ENCODE data around the gene PHGDH. TPM values are rescaled to one million over a fixed set of nuclear protein-coding genes. Genes with fewer than 3 reads are reported as not detected.

The PHGDH gene
- total RNA-seq, 2 donors from 2014 or later: 6.3 to 11.6 TPM

DNA sequence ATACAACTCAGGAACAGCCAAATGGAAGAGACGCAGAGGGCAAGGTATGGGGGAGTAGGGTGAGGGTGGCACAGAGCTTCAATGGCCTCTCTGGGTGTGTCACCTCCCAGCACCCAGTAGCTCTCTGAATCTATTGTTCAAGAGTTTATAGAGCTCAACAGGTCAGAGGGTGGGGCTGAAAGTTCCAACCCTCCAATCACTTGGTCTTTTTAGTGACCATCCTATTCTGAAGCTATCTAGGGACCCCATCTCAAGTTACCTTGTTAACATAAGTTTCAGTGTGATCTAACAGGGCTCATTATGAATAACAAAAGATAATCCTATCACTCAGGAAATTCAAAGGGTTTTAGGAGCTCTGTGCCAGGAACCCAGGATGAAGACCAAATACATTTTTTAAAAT lies 32.5 kb upstream of the PHGDH start:
- H3K27me3 ChIP-seq: no peaks in the 10 kb centered on the region
- H3K27ac ChIP-seq: no peak overlapping the region
- no peaks in the 10 kb centered on the region for H3K9me3 ChIP-seq
- H3K36me3 ChIP-seq: no peaks in the 10 kb centered on the region
- intact Hi-C loops (cut with DNase I): loop anchor here (5.0 kb wide), 1 partner anchor 67 kb away; no protein-coding TSS in a partner anchor
- no peak overlapping the region for H3K9ac ChIP-seq (ENCODE audit: low read depth in 2 of 2, low read length in 2 of 2)
- TF ChIP-seq, protein P1, sequence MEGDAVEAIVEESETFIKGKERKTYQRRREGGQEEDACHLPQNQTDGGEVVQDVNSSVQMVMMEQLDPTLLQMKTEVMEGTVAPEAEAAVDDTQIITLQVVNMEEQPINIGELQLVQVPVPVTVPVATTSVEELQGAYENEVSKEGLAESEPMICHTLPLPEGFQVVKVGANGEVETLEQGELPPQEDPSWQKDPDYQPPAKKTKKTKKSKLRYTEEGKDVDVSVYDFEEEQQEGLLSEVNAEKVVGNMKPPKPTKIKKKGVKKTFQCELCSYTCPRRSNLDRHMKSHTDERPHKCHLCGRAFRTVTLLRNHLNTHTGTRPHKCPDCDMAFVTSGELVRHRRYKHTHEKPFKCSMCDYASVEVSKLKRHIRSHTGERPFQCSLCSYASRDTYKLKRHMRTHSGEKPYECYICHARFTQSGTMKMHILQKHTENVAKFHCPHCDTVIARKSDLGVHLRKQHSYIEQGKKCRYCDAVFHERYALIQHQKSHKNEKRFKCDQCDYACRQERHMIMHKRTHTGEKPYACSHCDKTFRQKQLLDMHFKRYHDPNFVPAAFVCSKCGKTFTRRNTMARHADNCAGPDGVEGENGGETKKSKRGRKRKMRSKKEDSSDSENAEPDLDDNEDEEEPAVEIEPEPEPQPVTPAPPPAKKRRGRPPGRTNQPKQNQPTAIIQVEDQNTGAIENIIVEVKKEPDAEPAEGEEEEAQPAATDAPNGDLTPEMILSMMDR (IDR thresholded peaks at IDR 0.05): no peak
- H3K4me1 ChIP-seq: no peaks in the 10 kb centered on the region
- no peak overlapping the region for H3K4me3 ChIP-seq
- no peak for DNase-seq

DNA sequence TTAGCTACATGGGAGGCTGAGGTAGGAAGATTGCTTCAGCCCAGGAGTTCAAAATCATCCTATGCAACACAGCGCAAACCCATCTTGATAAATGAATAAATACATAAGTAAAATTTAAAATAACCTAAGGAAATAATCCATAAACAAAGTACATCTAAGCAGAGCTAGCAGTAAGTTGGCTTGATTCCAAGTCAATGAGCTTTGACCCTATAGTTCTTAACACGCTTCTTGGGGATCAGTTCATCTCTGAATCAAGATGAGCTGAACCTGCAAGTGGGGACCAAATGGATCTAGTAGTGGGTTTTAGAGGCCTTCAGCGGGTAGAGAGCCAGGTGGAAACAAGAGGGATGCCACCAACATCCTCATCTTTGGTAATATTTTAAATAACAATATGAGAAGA lies 31.5 kb upstream of the PHGDH start:
- Histone ChIP-seq H3K9me3 (no peaks in the 10 kb centered on the region), H3K27ac (no peak overlapping the region), H3K36me3 (no peaks in the 10 kb centered on the region), H3K27me3 (no peaks in the 10 kb centered on the region), H3K4me1 (no peaks in the 10 kb centered on the region), H3K9ac (ENCODE audit: low read depth in 2 of 2, low read length in 2 of 2) (no peak overlapping the region), H3K4me3 (no peak overlapping the region)
- intact Hi-C loops (cut with DNase I): no loop called here
- TF ChIP-seq, protein P1 (IDR thresholded peaks at IDR 0.05): no peak
- no peak for DNase-seq

DNA sequence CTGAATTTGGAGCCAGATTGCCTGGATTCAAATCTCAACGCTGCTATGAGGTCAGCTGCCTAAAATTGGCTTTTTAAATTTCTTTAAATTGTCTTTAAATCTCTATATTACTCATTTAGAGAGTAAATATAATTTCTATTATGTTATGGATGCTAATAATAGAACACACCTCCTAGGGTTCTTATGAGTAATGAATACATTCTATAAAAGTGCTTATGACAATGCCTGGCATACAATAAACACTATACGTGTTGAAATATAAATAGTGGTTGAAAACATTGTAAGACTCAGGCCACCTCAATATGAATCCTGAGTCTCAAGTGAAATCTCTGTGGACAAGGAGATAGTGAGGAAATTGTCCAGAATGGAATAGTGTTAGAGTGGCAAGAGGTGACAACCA lies 31.0 kb upstream of the PHGDH start:
- no peak overlapping the region for H3K27ac ChIP-seq
- H3K9ac ChIP-seq (ENCODE audit: low read depth in 2 of 2, low read length in 2 of 2): no peak overlapping the region
- no peak for DNase-seq
- H3K4me1 ChIP-seq: no peaks in the 10 kb centered on the region
- H3K9me3 ChIP-seq: no peaks in the 10 kb centered on the region
- no peaks in the 10 kb centered on the region for H3K27me3 ChIP-seq
- H3K4me3 ChIP-seq: no peak overlapping the region
- H3K36me3 ChIP-seq: no peaks in the 10 kb centered on the region
- intact Hi-C loops (cut with DNase I): no loop called here
- TF ChIP-seq, protein P1 (IDR thresholded peaks at IDR 0.05): no peak

DNA sequence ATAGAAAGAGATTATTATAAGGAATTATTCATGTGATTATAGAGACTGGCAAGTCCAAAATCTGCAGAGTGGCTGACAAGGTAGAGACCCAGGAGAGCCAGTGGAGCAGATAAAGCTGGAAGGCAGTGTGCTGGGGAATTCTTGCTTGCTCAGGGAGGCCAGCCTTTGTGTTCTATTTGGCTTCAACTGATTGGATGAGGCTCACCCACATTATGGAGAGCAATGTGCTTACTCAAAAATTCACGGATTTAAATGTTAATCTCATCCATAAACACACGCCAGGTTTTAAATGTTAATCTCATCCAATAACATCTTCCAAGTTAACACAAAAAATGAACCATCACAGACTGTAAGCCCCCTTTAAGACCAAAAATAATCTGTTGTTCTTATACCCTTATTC lies 30.2 kb upstream of the PHGDH start:
- no peak for DNase-seq

DNA sequence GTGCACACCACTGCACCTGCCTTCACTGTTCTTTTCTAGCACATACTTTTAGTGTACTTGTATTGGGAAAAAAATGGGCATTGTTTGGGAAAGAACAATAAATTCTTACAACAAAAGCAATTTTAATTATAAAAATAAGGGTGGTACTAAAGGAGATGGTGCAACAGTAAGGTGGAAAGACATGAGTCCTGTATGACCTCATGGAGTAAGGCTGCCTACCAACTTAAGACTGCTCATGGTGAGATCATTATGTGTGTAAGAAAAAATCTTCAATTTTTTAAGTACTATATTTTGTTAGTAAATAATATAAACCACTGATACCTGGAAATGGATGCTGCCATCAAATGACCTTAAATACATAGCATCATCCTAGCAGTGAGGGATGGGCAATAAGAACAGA lies 29.6 kb upstream of the PHGDH start:
- intact Hi-C loops (cut with DNase I): no loop called here

More for the DNA sequence above, 30.2 kb upstream of the PHGDH start:
- H3K27ac ChIP-seq: no peak overlapping the region
- TF ChIP-seq, protein P1 (IDR thresholded peaks at IDR 0.05): no peak
- no peaks in the 10 kb centered on the region for H3K36me3 ChIP-seq
- H3K4me3 ChIP-seq: no peak overlapping the region
- no peak overlapping the region for H3K9ac ChIP-seq (ENCODE audit: low read depth in 2 of 2, low read length in 2 of 2)
- intact Hi-C loops (cut with DNase I): no loop called here
- no peaks in the 10 kb centered on the region for H3K4me1 ChIP-seq
- H3K9me3 ChIP-seq: no peaks in the 10 kb centered on the region
- H3K27me3 ChIP-seq: no peaks in the 10 kb centered on the region

More for the DNA sequence above, 29.6 kb upstream of the PHGDH start:
- TF ChIP-seq, protein P1 (IDR thresholded peaks at IDR 0.05): no peak
- Histone ChIP-seq H3K4me1 (no peaks in the 10 kb centered on the region), H3K36me3 (no peaks in the 10 kb centered on the region), H3K9ac (ENCODE audit: low read depth in 2 of 2, low read length in 2 of 2) (no peak overlapping the region), H3K27ac (no peak overlapping the region), H3K4me3 (no peak overlapping the region), H3K27me3 (no peaks in the 10 kb centered on the region), H3K9me3 (no peaks in the 10 kb centered on the region)
- DNase-seq: no peak

Data from colonic mucosa (tissue), 4 donors.